ENCODE results near the gene RALA. TPM values are rescaled to one million over a fixed set of nuclear protein-coding genes. Genes with fewer than 3 reads are reported as not detected.
A peak's percentile ranks its signal among the peaks of the same experiment; 100 is the strongest.

The RALA gene
- total RNA-seq, 1 donor from 2014 or later = 28.6 TPM

DNA sequence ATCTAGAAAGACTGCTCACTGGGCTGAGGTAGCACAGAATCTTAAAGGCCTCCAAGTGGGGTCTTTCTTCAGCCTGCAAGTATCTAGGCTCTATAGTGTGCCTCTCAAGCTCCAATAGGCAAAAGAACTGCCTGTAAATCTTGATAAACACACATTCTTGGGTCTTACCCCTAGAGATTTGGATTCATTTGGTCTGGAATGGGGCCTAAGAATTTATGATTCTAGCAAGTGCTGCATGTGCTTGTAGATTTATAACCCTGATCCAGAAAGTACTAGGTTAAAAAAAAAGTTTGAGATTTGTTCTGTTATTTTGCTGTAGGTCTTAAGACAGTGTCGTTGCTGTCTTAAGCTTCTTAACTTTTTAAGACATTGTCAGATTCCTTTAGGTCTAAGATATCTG, 74.1 kb downstream of the RALA start:
- H3K4me3 Mint-ChIP-seq = no peak overlapping the region
- H3K27ac Mint-ChIP-seq = peak overlapping the region; percentile 71
- DNase-seq (ENCODE audit: low spot score in 2 of 2, unreplicated experiment in 2 of 2) = no peak
- peaks cover 10% of the 10 kb centered on the region for H3K4me1 Mint-ChIP-seq
- peaks cover 57% of the 10 kb centered on the region for H3K36me3 Mint-ChIP-seq
- H3K27me3 Mint-ChIP-seq (ENCODE audit: low read depth) = no peaks in the 10 kb centered on the region
- no peak for TF ChIP-seq CTCF (IDR thresholded peaks at IDR 0.05; ENCODE audit: unreplicated experiment)
- peaks cover 3% of the 10 kb centered on the region for H3K9me3 Mint-ChIP-seq

- no peak for TF ChIP-seq CTCF (IDR thresholded peaks at IDR 0.05; ENCODE audit: unreplicated experiment)
- peaks cover 10% of the 10 kb centered on the region for H3K4me1 Mint-ChIP-seq
- no peak overlapping the region for H3K27ac Mint-ChIP-seq
- H3K36me3 Mint-ChIP-seq = peaks cover 46% of the 10 kb centered on the region
- no peak overlapping the region for H3K4me3 Mint-ChIP-seq
- H3K27me3 Mint-ChIP-seq (ENCODE audit: low read depth) = no peaks in the 10 kb centered on the region
- DNase-seq (ENCODE audit: low spot score in 2 of 2, unreplicated experiment in 2 of 2) = no peak
- no peaks in the 10 kb centered on the region for H3K9me3 Mint-ChIP-seq
Observed at GRCh38 chr7:39700165-39700564, 76.8 kb downstream of the RALA start.

DNA sequence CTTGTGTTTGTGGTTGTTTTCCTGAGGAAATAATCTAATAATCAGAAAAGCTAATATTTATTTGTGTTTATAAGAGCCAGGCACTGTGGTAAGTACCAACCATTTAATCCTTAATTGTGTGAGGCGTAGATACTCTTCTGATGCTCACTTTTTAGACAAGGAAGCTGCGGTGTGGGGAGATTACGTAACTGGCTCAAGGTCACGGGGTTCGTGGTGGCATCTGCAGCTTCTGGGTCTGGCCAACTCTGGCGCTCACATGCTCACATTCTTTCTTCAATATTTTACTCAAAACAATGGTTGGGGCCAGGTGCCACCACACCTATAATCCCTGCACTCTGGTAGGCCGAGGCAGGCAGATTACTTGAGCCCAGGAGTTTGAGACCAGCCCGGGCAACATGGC, 77.6 kb downstream of the RALA start:
- Mint-ChIP-seq H3K9me3 (no peaks in the 10 kb centered on the region), H3K27ac (no peak overlapping the region), H3K36me3 (peaks cover 46% of the 10 kb centered on the region), H3K27me3 (ENCODE audit: low read depth) (no peaks in the 10 kb centered on the region), H3K4me1 (peaks cover 10% of the 10 kb centered on the region), H3K4me3 (no peak overlapping the region)
- no peak for DNase-seq (ENCODE audit: low spot score in 2 of 2, unreplicated experiment in 2 of 2)
- TF ChIP-seq CTCF (IDR thresholded peaks at IDR 0.05; ENCODE audit: unreplicated experiment) = no peak

- no peak overlapping the region for H3K4me3 Mint-ChIP-seq
- no peak overlapping the region for H3K27ac Mint-ChIP-seq
- peaks cover 38% of the 10 kb centered on the region for H3K36me3 Mint-ChIP-seq
- H3K27me3 Mint-ChIP-seq (ENCODE audit: low read depth) = no peaks in the 10 kb centered on the region
- H3K9me3 Mint-ChIP-seq = no peaks in the 10 kb centered on the region
- H3K4me1 Mint-ChIP-seq = peaks cover 2% of the 10 kb centered on the region
- no peak for TF ChIP-seq CTCF (IDR thresholded peaks at IDR 0.05; ENCODE audit: unreplicated experiment)
- no peak for DNase-seq (ENCODE audit: low spot score in 2 of 2, unreplicated experiment in 2 of 2)
Observed at GRCh38 chr7:39702133-39702532, 78.8 kb downstream of the RALA start.

GRCh38 chr7:39703144-39703543, 79.8 kb downstream of the RALA start:
- peaks cover 30% of the 10 kb centered on the region for H3K36me3 Mint-ChIP-seq
- H3K4me1 Mint-ChIP-seq = no peaks in the 10 kb centered on the region
- no peak for DNase-seq (ENCODE audit: low spot score in 2 of 2, unreplicated experiment in 2 of 2)
- no peak overlapping the region for H3K4me3 Mint-ChIP-seq
- no peaks in the 10 kb centered on the region for H3K27me3 Mint-ChIP-seq (ENCODE audit: low read depth)
- no peaks in the 10 kb centered on the region for H3K9me3 Mint-ChIP-seq
- H3K27ac Mint-ChIP-seq = no peak overlapping the region
- no peak for TF ChIP-seq CTCF (IDR thresholded peaks at IDR 0.05; ENCODE audit: unreplicated experiment)

DNA sequence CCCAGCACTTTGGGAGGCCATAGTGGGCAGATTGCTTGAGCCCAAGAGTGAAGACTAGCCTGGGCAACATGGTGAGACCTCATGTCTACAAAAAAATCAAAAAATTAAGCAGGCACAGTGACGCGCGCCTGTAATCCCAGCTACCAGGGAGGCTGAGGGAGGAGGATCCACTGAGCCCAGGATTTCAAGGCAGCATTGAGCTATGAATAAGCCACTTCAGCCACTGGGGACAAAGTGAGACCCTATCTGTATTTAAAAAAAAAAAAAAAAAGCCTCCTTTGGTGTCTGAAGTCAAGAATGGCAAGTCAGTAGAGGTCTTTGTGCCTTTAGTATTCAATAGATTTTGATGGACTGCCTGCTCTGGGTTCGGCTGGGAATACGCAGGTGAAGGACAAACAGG, 85.7 kb downstream of the RALA start:
- TF ChIP-seq CTCF (IDR thresholded peaks at IDR 0.05; ENCODE audit: unreplicated experiment) = no peak
- DNase-seq (ENCODE audit: low spot score in 2 of 2, unreplicated experiment in 2 of 2) = no peak
- Mint-ChIP-seq H3K9me3 (peaks cover 7% of the 10 kb centered on the region), H3K27ac (no peak overlapping the region), H3K36me3 (peaks cover 3% of the 10 kb centered on the region), H3K4me3 (no peak overlapping the region), H3K27me3 (ENCODE audit: low read depth) (no peaks in the 10 kb centered on the region), H3K4me1 (peaks cover 10% of the 10 kb centered on the region)

All from mesothelial cell of epicardium (in vitro differentiated cells).